Fibroblast of skin of right biceps (primary cell): ENCODE results near the gene OPA3.

ENCODE experiments used
- DNase-seq: peaks from one replicate; pipeline ENCODE4 v3.0.0-alpha.2; 2013

The OPA3 gene

DNA sequence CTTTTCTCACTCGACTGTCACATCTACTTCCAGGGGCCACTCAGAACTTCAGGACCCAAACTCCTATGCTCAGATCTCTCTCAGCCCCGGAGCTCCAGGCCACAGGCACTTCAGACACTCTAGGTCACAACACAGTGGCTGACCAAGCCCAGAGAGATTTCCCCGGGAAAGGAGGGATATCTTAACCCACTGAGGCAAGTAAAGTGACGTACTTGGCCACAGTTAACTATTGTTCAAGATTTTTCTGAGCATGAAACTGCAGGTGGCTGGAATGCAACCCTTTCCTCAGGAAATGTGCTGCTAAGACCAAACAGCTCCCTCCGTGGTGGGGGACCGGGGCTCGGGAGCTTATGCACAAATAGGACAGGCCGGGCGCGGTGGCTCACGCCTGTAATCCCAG is 23.9 kb downstream of the OPA3 start:
- DNase-seq: no peak

DNA sequence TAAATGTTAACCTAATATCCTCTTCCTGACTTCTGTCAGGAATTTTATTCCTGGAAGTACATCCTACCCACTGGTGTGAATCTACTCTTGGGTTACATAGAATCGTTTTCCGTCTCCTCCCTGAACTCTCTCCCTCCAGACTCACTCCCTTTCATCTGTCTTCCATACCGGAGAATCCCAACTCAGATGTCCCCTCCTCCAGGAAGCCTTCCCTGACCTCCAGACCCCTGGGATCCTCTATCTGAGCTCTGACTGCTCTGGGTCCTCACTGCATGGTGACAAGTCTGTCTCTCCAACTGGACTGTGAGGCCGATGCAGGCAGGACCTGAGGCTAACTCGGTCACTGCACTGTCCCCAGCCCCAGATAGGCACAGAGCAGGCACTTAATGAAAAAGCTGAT is 24.6 kb downstream of the OPA3 start:
- no peak for DNase-seq

DNA sequence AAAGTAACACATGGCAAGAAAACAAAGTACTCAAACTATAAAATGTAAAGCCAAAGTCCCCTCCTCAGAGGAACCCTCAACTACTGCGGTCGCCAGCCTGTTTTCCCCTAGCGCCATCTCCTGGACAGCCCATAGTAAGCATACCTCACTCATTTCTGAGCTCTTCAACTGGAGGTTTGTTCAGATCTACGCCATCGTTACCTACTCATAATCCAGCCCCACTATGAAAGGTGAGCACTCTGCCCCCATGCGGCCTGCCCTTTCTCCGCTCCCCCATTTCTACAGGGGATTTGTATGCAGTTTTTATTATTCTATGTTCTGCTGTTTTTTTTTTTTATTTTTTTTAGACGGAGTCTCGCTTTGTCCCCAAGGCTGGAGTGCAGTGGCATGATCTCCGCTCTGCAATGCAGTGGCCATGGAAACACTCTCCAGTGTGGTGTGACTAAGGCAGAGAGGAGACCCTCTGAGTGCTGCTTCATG is 26.2 kb downstream of the OPA3 start:
- peak; percentile 34 for DNase-seq

DNA sequence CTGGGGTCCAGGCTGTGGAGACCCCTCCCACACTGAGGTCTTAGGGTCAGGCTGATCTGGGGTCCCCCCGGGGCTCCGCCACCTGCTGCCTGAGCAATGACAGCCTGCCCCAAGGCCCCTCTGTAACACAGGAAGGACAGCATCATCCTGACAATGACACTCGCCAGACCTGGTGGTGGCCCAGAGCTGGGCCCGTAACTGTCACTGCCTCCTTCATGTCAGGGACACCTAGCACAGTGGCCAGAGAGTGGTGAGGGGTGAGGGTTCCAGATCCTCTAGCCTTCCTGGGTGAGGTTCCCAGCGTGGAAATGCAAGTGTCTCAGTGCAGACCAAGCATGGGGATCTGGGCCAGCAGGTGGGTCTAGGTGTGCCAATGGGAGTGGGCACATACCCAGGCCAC is 27.8 kb downstream of the OPA3 start:
- no peak for DNase-seq

DNA sequence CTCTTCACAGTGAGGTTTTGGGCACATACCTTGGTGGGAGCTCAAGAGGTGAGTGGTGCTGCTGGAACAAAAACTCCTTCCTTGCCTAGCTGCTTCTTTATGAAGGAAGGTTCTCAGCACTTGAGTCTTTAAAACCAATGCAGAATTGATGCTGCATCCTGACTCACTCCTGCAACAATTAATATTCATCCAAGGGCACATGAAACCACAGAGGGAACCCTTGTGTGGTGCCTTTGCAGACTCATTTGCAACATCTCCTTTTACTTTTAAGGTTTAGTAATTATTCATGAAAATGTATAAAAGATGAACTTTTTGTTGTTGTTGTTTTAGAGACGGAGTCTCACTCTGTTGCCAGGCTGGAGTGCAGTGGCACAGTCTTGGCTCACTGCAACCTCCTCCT is 30.1 kb downstream of the OPA3 start:
- DNase-seq: no peak

DNA sequence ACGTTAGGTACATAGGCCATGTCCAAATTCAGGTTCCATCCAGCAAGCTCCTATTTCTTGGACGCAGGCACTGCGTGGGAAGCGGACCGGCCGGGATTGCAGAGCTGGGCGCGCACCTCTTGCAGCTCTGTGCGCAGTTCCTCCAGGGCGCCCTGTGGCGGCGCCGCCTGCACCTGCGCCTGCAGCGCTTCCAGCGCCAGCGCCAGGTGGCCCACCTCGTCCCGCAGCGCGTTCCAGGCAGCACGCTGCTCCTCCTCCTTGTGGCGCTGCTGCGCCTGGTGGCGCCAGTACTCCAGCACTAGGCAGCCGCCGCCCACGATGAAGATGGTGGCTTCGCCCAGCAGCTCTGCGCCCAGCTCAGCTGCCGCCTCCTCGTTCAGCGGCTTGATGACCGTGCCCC is 31.1 kb downstream of the OPA3 start:
- DNase-seq: no peak

DNA sequence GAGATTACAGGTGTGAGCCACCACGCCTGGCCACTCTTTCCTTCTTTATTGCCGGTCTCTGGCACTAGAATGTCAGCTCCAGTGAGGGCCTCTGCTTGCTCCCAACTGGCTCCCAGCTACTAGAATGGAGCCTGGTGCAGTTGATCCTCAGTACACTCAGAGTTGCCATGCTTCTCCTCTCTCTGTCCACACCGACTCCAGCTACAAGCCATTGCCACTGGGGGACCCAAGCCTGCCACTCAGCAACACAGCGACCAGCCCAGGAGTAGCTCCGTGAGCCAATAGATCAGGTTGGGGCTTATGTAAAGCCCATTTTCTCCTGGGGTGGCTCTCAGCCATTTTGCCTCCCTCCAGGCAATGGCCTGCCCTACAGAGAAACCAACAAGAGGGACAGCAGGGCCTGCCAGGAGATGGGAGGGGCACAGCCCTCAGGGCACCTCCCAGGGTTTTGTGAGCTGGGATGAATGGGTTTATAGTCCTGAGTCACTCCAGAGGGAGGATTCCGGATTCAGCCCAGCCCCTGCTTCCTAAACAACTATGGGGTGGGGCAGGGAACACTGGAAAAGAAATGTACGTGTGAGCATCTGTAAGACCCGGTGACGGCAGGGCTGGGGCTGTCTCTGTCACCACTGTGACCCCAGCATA is 36.5 kb downstream of the OPA3 start:
- DNase-seq: no peak

DNA sequence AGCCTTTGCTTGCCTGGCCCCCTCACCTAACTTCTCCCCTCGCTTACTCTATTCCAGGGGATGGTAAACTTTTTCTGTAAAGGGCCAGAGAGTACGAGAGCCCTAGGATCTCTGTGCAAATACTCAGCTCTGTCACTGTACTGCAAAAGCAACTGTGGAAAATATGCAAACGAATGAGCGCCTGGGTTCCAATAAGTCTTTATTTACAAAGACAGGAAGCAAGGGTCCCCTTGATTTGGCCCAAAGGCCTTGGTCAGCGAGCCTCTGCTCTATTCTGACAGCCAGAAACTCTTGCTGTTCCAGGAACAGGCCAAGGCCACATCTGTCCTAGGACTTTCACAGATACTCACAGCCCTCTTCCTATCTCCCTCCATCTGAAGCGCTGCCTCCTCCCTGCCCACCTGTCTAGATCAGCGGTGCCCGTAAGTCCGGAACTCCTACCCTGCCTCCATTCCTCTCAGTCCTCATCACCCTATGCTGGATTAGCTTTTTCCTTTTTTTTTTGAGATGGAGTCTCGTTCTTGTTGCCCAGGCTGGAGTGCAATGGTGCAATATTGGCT is 37.3 kb downstream of the OPA3 start:
- no peak for DNase-seq

DNA sequence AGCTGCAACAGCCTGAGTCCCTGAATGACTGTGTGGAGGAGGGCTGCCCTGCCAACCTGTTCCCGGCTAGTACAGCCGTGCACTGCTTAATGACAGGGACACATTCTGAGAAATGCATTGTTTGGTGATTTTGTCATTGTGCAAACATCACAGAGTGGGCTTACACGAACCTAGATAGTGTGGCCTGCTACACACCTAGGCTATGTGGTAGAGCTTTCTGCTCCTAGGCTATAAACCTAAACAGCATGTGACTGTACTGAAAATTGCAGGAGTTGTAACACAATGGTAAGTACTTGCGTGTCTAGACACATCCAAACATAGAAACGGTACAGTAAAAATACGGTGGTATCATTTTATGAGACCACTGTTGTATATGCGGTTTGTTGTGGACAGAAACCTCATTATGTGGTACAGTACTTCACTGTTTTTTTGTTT is 42.4 kb downstream of the OPA3 start:
- no peak for DNase-seq

DNA sequence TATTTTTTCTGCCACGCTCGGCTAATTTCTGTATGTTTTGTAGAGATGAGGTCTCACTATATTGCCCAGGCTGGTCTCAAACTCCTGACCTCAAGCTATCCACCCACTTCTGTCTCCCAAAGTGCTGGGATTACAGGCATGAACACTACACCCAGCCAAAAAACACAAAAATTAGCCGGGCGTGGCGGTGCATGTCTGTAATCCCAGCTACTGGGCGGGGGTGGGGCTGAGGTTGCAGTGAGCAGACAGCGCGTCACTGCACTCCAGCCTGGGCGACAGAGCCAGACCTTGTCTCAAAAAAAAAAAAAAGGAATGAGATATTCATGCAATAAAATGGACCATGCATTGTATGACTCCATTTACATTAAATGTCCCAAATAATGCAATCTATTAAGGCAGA is 45.1 kb downstream of the OPA3 start:
- no peak for DNase-seq

DNA sequence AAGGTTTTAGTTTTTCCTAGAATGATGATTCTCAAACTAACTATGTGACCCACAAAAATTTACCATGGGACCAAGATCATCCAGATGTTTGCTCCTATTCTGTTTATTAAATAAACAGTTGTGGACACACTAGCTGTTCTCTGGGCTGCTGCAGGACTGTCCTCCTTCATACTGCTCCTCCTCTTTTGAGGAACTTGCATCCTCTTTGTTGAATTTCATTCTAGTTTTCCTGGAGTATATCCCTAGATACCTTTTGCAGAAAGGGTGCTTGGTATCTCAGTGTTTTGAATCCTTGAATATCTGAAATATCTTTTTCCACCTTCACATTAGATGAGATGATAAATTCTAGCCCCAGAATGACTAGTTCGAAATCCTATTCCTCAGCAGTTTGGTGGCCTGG is 53.3 kb downstream of the OPA3 start:
- DNase-seq: no peak

DNA sequence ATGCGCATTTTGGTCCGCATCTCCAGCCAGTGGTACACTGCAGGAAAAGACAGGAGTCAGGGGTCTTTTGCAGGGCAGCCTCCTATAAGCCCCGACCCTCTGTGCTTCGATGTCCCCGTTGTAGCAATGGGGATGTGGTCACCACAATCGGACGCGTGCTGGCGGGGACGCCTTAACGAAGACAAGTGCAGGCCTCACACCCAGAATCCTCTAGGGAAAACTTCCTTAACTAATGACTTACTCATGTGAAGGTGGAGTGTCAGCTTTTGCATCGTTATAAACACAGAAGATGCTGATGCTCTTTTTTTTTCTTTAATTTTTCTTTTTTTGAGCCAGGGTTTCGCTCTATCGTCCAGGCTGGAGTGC is 55.2 kb downstream of the OPA3 start:
- no peak for DNase-seq

DNA sequence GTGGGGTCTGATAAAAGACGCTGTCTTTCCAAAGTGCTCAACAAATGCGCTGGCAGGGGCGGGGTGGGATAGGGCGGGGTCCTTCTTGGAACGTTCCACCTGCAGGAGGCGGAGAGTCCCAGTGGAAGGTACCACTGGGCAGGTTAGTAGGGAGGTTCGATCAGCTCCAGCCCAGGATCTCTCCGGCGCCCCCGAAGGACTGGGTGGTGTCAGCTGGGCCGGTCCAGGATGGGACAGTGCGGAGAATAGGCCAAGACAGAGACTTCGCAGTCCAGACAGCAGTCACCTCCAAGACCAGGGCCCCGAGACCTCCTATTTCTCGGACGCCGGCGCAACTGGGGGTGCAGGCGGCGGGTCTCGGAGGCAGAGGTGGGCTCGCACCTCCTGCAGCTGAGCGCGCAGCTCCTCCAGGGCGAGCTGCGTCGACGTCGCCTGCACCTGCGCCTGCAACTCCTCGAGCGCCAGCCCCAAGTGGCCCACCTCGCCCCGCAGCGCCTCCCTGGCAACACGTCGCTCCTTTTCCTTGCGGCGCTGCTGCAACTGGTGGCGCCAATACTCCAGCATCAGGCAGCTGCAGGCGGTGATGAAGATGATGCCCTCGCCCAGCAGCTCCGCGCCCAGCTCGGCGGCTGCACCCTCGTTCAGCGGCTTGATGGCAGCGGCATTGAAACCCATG is 55.7 kb downstream of the OPA3 start:
- peak; percentile 48 for DNase-seq

DNA sequence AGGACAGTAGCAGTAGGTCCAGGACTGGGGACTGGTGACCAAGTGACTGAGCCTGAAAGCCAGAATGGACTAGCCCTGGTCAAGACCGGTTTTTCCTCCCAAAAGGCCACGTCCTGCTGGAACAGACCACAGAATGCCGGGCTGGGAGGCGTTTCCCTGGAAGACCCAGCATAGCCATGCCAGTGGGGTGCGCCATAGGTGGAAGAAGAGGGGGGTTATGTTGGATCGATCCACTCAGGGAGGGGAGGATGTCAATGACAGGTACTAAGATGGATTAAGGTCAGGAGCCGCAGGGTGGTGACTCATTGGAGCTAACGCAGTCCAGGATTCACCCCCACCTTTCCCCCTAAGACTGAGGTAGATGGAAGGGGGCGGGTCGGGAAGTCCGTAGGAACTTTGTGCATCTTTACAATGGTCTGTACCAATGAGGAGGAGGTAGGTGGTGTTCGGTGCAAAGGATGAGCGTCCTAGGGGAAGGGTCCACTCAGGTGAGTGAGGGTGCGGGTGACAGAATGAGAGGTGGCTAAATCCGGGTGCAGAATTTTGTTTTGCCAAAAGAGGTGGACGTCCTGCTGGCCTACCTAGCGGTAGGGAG is 56.4 kb downstream of the OPA3 start:
- peak; percentile 74 for DNase-seq

DNA sequence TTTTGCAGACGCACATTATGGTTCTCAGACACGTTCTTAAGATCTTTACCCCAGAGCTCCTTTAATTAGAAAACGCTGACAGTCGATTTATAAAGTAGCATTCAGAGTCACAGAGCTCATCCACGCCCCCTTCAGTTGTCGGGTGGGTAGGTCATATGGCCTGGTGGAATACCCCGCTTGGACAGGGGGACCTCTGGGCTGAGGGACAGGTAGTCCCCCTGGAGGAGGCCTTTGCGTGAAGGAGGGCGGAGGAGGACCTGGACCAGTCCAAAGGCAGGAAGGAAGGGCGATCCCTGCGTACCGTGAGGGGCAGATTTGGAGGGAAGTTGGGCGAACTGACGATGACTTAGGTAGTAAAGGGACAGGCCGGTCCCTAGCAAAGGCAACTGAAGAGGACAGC is 56.9 kb downstream of the OPA3 start:
- DNase-seq: no peak

DNA sequence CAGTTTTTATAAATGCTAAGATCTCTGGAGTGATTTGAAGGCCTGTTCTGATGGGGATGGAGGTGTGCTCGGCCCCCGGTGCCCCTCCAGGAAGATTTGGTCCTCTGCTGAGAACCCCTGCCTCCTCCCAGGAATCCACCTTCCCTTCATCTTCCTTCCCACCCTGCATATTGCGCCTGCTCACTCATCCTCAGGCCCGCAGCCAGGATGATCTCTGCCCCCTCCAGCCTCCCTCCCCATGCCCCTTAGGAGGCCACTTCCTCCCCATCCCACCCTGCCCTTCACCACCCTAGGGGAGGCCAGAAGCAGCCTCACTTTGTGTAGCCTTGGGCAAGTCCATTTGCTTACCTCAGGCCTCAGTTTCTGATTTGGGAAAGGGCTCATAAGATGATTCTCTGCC is 57.6 kb downstream of the OPA3 start:
- no peak for DNase-seq

DNA sequence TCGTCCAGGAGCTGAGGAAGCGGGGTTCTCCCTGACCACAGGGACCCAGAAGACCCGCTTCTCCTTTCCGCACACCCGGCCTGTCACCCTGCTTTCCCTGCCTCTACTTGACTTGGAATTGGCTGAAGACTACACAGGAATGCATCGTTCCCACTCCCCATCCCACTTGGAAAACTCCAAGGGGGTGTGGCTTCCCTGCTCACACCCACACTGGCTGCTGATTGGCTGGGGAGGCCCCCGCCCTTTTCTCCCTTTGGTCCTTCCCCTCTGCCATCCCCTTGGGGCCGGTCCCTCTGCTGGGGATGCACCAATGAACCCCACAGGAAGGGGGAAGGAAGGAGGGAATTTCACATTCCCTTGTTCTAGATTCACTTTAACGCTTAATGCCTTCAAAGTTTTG is 58.5 kb downstream of the OPA3 start:
- peak; percentile 85 for DNase-seq

DNA sequence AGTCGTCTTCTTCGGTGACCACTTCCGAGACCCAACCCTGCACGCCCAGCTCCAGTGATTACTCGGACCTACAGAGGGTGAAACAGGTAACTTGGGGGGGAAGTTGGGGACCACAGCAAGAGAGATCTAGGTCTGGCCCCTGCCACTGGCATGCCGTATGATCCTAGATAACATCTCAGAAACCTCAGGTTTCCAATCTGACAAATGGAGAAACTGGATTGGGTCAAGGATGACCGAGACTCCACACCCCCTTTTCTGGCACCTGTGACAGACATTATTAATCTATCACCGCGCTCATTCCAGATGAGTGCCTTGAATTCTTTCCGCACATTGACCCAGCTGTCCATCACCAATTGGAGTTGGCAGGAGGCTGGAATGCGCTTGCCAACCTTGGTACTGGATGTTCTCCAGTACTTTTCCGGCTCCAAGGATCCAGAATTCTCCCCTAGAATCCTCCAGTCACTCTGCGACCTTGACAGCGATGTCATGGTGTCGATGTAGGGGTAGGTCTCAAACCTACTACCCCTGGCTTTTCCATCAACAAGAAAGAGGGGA is 60.0 kb downstream of the OPA3 start:
- DNase-seq: no peak

DNA sequence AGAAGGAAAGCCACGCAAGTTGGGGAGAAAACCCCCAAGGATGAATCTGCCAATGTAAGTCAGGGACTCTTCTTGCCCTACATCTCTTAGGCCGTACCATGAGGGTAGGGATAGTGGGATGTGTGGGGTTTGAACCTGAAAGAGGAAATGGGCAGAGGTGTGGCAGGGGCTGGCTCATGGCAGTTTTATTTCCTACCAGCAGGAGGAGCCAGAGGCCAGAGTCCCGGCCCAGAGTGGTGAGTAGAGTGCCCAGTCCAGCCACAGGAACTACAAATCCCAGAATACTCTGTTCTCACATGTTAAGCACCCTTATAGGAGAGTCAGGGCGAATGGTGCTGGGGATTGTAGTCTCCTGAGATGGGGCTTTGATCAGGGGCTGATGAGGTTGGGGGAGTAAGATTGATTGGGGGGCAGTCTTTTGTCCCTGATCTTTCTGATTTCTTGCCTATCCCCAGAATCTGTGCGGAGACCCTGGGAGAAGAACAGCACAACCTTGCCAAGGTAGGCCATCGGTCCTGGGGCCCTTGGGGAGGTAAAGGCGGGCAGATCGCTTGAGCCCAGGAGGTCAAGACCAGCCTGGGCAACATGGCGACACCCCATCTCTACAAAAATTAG is 60.9 kb downstream of the OPA3 start:
- peak; percentile 83 for DNase-seq

DNA sequence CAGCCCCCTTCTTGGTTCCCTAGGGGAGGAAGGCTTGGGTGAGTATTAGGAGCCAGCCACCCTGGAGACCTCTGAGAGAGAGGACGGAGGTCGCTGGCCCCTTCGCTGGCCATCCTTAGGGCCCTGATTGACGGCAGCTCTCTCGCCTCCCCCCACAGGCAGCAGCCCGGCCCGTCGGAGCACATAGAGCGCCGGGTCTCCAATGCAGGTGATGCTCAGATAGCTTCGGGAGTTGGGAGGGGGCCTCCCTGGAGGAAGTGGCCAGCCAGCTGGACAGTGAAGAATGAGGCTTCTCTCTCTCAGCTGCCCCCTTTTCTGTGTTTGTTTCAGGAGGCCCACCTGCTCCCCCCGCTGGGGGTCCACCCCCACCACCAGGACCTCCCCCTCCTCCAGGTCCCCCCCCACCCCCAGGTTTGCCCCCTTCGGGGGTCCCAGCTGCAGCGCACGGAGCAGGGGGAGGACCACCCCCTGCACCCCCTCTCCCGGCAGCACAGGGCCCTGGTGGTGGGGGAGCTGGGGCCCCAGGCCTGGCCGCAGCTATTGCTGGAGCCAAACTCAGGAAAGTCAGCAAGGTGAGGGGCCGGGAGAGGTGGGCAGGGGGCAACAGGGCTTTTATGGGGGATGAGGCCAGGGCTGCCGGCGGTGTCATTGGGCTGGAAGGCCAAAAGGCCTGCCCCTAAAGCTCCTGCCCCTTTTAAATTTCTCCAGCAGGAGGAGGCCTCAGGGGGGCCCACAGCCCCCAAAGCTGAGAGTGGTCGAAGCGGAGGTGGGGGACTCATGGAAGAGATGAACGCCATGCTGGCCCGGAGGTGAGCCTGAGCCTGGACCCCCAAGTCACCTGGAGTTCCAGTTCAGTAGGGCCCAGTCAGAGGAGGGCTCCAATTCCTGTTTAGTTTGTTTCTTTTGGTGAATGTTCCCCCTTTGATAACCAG is 62.3 kb downstream of the OPA3 start:
- no peak for DNase-seq

DNA sequence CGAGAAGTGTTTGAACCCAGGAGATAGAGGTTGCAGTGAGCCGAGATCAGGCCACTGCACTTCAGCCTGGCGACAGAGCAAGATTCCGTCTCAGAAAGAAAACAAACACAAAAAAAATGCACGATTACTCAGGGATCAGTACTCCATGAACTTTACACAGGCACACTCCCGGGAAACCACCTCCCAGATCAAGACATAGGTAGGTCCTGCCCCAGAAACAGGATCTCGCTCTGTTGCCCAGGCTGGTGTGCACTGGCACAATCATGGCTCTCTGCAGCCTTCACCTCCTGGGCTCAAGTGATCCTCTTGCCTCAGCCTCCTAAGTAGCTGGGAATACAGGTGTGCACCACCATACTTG is 66.2 kb downstream of the OPA3 start:
- DNase-seq: no peak
